GM19468 (cell line): Measurements from ENCODE around the gene RGL4.

Experiments used
- ATAC-seq: cut with Tn5 transposase; IDR thresholded peaks from one replicate; pipeline ENCODE4 v1.9.1; 2021; ENCODE audit warnings: mild to moderate bottlenecking, moderate library complexity, moderate number of reproducible peaks; ENCODE audit not compliant: unreplicated experiment; ENCODE audit errors: extremely low read depth

Gene RGL4

DNA sequence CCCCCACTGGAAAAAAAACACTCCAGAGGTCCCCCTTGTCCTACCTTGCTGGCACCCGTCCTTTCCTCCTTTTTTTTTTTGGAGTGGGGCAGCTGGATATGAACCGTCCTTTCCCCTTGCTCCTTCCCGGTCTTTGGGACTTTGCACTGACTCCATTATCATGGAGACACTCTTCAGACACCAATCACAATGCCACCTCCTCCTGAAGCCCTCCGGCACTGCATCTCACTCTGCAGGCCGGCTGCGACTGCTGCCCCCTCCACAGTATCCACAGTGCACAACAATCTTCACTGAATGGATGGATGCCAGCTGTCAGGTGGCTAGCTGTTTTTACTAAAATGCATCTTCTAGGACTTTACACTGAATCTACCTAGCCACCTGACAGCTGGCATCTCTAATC is 12.7 kb upstream of the RGL4 start:
- ATAC-seq: no peak

GRCh38 chr22:23681026-23681809 is 9.6 kb upstream of the RGL4 start:
- ATAC-seq: no peak

DNA sequence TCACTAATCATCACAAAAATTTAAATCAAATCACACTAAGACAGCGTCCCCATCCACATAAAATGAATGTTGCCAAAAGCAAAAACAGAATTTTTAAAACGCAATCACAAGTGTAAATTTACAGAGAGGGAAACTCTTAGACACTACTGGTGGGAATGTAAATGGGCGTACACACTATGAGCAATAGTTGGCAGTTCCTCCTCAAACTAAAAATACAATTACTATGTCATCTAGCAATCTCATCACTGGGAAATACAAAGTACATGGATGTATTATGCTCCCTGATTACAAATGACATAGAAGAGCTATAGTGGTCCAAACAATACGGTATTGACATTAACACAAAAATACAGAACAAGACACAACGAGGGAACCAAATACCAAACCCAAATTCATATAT is 8.7 kb upstream of the RGL4 start:
- no peak for ATAC-seq

GRCh38 chr22:23682827-23683355 is 7.9 kb upstream of the RGL4 start:
- no peak for ATAC-seq

DNA sequence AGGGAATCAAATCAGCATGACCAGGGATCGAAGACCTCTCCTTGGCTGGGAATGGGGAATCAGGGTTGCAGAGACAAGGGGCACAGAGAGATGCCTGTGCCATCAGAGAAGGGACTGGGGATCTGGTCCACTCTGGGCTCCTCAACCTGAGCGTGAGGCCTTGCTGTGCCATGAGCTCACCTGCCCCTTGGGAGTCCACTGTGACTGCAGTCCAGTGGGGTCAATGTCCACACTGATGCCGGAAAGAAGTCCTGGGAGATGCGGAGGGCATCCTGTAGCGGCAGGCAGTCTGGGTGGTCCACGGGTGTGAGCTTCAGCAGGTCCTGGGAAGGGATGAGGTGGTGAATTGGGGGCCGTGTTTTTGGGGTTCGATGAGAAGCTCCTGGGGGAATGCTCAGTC is 7.3 kb upstream of the RGL4 start:
- no peak for ATAC-seq

DNA sequence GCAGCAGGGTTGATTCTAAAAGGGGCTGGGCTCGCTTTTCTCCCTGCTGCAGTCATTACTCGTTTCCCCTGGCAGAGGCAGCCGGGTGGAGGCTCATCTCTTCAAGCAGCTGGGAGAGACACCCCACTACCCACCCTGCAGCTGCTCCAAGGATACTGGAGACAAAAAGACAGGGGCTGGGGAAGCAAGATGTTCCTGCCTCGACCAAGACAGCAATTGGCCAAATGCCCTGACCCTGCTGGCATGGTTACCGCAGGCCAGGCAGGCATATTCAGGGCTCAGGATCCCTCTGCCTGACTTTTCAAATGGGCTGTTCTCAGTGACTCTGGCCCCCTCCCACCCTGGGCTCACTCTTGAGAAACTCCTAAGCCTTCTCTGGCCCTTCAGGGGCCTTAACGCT is 6.8 kb upstream of the RGL4 start:
- no peak for ATAC-seq

GRCh38 chr22:23684561-23685031 is 6.2 kb upstream of the RGL4 start:
- ATAC-seq: no peak

- ATAC-seq: no peak
These were observed 5.5 kb upstream of the RGL4 start for GRCh38 chr22:23685205-23685784.

DNA sequence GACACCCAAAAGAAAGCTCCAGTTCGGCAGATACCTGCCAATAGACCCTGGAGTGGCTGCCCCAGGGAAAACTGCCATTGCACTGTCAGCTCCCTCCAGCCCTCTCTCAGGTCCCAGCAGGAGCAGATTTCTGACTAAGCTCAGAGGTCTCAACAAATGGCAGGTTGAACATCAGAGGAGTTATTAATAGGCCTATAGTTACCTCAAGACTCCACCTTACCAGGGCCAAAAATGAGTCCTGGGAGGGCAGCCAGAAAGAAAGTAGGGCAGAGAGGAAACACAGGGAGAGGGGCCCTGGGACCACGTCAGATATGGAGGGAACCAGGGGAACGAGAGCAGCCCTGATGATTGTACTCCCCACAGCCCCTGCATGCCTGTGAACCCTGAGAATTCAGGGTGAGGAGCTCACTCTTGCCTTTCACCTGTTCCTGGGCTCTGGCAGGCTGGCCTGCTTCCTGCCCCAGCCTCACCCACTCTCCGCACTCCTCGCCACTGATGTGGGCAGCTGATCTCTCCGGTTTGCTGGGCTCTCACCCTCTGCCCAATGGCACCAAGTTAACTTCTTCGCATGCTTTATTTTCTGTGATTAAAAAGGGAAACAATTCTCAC is 4.3 kb upstream of the RGL4 start:
- no peak for ATAC-seq

DNA sequence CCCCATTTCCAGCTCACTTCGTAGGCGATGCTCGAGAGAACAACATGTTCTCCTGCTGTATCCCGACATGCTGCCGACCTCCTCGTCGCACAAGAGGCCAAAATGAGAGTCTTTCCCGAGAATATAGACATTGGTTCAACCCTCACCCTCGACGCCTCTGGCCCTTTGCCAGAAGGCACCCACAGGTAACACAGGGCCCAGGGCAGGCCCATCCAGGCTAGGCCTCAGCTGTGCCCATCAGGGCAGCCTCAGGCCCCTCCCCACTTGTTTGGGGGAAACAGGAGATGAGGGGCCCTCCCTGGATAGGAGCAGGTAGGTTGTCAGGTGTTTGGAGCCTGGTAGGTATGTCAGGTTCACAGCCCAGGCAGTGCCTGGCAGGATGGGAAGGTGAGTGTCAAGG is 2.7 kb upstream of the RGL4 start:
- no peak for ATAC-seq

- ATAC-seq: no peak
These were observed 2.2 kb upstream of the RGL4 start for GRCh38 chr22:23688571-23688970.

DNA sequence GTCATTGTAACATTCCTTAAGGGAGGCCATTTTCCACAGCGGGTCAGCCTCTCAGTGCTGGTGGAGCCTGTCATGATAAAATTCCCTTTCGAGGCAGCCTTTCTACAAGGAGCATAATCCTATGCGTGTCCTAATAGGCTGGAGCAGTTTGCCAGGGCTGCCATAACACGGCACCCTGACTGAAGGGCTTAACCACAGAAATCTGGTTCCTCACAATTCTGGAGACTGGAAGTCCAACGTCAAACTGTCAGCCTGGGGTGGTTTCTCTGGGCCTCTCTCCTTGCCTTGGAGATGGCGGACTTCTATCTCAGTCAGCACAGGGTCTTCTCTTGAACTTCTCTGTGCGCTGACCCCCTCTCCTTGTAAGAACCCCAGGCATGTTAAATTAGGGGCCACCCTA is 1.4 kb upstream of the RGL4 start:
- ATAC-seq: no peak

GRCh38 chr22:23691748-23692423 is 1.1 kb downstream of the RGL4 start:
- no peak for ATAC-seq

DNA sequence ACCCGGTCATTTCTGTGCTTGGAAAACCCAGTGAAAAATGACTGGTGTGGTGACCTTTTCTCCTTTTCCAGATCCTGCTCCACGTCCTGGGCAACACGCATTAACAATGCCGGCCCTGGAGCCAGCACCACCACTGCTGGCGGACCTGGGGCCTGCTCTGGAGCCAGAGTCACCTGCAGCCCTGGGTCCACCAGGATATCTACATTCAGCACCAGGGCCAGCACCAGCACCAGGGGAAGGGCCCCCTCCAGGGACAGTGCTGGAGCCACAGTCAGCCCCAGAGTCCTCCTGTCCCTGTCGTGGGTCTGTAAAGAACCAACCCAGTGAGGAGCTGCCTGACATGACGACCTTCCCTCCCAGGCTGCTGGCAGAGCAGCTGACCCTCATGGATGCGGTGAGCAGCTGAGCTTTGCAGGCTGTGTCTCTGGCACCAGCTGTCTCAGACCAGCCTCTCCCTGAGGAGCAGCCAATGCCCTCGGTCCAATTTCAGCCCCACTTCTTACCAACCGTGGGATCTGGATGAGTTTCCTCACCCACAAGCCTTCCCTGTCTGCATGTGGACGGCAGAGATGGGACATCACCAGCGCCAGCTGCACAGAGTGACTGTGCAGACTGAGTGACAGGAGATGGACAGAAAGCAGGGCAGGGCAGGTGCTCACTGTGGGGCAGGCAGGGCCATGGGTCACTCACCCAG is 1.9 kb downstream of the RGL4 start:
- ATAC-seq: no peak

GRCh38 chr22:23693979-23694680 is 3.3 kb downstream of the RGL4 start:
- no peak for ATAC-seq

GRCh38 chr22:23695141-23695540 is 4.3 kb downstream of the RGL4 start:
- no peak for ATAC-seq

GRCh38 chr22:23695571-23696325 is 4.9 kb downstream of the RGL4 start:
- ATAC-seq: no peak

- ATAC-seq: peak; percentile 58
These were observed 5.6 kb downstream of the RGL4 start for GRCh38 chr22:23696326-23696851.
